SK-N-MC (cell line): ENCODE measurements around the gene DNAH8.

Experiments used
- EZH2 ChIP-seq: fragments of 200-600 bp; sonication (generic); IDR thresholded peaks from one replicate; pipeline ENCODE4 v1.6.1; 2017; ENCODE audit warnings: antibody characterized with exemption
- FOXP2 ChIP-seq: optimal IDR thresholded peaks from 2 replicates; pipeline ENCODE3; 2011; ENCODE audit warnings: mild to moderate bottlenecking, moderate library complexity; ENCODE audit not compliant: insufficient read depth; ENCODE audit errors: extremely low read length, control extremely low read depth
- POLR2AphosphoS5 ChIP-seq: IDR thresholded peaks from 2 replicates; pipeline ENCODE4 v1.6.1; 2012; ENCODE audit warnings: mild to moderate bottlenecking, low read depth, low read length, borderline replicate concordance

DNA sequence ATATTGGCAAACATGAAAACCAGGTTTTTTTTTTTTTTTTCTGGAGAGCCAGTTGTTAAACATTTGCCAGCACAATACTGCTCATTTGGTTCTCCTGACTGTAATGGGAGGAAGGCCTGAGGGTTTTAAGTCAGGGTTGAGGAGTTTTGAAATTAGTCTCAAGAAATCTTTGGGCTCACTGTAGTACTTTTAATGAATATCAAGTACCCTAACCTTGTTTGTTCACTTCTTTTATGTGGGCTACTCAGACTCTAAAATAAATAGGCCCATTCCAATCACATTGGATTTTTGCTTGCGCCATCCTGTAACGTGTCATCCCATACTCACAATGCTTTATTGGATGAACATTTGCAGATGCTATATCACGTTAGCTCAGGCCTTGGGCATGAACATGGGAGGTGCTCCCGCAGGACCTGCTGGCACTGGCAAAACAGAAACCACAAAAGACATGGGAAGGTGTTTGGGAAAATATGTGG lies 146.9 kb downstream of the DNAH8 start:
- no peak for TF ChIP-seq EZH2
- no peak for TF ChIP-seq POLR2AphosphoS5
- TF ChIP-seq FOXP2 = no peak
